GM21737 (cell line): ENCODE results near the gene SOCS1.
"Not testable (repeated sequence)": the region's sequence is repeated elsewhere in the genome, so short reads cannot be mapped to it uniquely, and the experiment has no call there.

Experiments
- ATAC-seq: cut with Tn5 transposase; IDR thresholded peaks from one replicate; pipeline ENCODE4 v1.9.1; 2021; ENCODE audit warnings: mild to moderate bottlenecking, moderate library complexity; ENCODE audit not compliant: unreplicated experiment

The SOCS1 gene

DNA sequence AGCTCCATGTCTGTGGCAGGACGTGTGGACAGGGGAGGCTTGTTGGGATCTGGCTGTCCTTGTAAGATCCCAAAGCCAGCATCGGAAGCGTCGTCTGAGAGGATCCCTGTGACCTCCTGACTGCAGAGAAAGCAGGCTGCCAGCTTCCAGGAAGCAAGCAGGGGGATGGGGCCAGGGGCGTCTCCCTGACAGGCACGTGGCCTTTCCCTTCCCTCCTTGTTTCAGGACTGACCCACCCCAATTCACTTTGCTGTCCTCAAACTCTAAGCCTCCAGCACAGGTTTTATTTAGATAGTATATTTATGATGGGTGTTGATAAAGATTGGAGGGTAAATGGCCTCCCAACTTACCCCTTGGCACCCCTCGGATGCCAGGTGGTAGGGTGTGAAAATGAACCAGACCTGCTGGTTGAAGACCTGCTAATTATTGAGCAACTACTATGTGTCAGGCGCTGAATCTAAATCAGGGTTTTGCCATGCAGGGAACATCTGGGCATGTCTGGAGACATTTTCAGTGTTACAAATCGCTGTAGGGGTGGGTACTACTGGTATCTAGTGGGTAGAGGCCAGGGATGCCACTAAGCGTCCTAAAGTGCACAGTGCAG is 24.5 kb downstream of the SOCS1 start:
- no peak for ATAC-seq

DNA sequence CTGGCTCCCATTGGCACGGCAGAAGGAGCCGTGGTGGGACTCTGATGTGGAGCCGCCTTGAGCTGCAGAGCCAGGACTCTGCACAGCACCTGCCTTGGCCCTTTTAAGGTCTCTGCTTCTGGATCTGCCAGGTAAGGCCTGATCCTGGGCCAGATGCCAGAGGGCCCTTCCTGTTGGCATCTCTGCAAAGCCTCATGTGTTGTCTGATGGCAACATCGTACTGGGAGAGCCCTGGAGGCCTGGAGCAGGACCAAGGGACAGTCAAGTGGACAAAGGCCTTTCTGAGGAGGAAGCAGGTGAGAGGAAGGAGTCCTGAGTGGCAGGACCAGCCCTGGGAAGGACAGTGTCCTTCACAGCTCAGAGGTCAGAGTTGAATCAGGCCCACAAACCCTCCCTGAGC is 26.1 kb downstream of the SOCS1 start:
- ATAC-seq: no peak

DNA sequence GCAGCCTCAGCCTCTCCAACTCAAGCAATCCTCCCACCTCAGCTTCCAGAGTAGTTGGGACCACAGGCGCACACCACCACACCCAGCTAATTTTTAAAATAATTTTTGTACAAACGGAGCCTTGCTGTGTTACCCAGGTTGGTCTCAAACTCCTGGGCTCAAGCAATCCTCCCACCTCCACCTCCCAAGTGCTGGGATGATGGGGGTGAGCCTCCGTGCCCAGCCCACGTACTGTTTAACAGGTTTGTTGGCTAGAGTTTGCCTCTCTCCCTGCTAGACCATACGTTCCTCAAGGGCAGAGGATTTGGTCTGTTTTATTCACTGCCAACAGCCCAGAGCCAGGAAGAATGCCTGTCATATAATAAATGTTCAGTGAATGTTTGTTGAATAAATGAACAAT is 26.6 kb downstream of the SOCS1 start:
- no peak for ATAC-seq

DNA sequence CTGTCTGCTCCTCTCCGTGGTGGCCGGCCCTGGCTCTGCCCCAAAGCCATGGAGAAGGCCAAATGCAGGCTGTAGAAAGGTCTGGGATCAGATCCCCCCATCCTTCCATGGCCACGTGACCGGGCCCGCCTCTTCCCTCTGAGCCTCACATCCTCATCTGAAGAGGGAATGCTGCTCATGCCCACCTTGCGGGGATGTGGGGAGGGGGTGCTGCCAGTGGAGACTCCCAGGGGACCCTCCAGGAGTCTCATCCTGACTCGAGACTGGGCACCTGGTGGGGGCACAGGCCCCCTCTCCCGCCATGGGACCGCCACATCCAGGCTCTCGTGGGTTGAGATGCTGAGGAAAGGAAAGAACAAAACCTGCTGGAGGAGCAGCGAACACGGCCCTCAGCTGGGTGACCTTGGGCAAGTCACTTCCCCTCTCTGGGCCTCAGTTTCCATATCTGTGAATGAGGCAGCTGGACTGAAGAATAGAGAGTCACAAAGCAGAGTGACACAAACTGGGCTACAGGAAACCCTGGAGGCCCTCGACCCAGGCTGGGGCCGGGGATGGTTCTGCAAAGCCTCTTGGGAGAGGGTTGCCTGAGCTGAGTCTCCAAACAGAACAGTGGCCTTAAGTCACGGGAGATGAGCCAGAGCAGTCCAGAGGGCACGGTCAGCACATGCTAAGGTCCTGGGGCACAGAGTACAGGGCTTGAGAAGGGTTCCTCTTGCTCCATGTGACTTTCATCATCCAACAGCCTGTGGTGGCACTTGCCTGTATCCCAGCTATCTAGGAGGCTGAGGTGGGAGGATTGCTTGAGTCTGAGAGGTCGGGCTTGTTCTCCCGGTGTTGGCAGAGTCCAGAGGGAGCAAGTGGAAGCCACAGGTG is 30.1 kb downstream of the SOCS1 start:
- ATAC-seq: peak; percentile 3

DNA sequence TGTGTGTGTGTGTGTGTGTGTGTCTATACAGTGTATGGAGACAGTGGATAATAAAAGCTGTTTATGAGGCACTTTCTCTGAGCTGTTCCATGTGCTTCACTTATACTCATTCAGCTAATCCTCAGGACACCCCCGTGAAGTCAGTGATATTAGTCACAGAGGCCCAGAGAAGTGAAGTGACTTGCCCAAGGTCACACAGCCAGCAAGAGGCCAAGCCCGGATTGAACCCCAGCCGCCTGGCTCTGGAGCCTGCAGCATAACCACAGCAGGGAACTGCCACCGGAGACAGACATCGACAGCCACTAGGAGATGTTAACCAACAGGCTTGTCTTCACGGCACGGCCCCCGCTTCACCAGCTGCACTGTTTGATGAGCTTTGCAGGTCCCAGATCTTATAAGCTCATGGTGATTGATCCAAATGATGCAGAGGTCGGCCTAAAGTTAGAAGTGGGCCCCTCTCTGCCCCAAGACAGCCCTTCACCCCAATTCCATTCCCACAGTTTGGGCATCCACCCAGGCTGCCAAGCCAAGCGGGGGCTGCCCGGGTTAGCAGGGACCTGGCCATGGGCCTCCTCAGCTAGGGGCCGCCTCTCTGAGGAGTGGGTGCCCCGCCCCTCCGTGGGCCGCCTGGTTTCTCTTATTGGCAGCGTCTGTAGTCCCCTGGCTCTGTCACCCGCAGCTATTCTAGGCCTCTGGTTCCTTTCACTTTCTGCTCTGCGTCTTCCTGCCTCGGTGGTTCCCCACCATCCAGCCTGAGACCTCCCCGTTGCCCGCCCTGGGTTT is 30.9 kb downstream of the SOCS1 start:
- peak; percentile 77 for ATAC-seq

DNA sequence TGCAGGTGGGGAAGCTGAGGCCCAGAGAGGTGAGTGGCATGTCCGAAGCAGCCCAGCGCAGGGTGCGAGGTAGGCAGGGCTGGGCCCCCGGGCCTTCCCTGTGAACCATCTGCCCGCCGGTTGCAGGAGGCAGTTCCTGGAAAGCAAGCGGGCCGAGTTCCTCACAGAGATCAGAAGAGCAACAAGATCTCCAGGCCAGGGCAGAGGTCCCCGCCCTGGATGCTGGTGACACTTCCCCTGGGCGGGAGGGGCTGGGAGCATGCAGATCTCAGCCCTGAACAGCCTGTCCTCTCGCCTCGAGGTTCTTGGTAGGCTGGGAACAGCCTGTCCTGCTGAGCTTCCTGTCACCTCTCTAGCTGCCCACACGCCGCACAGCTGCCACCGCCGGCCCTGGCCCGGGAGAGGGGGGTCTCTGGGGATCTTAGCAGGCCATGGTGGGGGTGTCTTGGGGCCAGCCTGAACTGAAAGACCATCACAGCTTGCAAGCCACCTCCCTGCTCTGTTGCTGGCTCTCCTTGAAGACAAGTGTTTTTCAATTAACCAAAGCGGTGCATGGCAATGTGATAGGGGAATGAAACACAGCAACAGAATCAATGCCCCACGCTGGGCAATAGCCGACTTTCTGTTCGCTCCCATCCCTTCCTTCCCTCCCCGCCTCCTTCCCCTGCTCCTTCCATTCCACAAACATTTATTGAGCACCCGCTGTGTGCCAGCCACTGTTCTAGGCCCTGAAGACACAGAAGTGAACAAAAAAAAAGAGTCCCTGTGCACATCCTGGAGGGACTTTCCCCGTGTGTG is 31.7 kb downstream of the SOCS1 start:
- peak; percentile 43 for ATAC-seq

DNA sequence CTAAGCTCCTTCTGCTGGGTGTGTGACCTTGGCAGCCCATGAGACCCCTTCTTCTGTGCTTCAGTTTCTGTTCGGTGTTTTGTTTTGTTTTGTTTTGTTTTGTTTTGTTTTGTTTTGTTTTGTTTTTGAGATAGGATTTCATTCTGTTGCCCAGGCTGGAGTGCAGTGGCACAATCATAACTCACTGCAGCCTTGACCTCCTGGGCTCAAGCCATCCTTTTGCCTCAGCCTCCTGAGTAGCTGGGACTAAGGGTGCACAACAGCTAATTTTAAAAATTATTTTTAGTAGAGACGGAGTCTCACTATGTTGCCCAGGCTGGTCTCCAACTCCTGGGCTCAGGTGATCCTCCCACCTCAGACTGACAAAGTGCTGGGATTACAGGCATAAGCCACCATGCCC is 35.5 kb downstream of the SOCS1 start:
- ATAC-seq: not testable (repeated sequence)

DNA sequence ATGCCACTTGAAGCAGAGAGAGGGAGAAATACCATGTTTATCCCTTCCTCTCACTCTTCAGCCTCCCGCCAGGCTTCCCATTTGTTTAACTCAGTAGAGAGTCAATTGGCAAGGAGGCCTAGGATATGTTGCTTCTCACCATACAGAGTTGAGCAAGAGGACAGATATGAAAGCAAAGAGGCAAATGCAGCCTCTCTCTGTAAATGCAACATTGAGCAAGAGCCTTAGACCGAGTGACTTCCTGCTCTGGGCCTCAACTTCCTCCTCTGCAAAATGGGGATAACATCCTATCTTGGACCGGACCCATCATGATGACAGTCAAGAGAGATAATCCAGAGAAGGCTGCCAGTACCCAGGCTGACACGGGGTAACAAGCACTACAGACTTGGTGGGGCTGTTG is 36.8 kb downstream of the SOCS1 start:
- ATAC-seq: no peak

DNA sequence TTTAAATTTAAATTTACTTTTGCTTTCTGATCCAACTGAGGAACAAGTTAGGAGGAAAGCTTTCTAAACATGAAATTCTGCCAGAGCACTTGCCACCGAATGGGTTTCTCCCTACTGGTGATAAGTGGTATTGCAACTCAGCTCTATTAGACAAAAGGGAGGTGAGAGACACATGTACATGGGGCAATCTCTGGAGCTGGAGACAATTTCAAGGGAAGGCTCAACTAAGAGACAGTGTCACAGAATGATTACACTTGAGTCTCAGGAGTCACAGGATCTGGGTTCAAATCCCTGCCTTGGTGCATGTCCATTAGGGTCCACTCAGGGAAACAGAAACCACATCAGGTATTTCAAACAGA is 37.4 kb downstream of the SOCS1 start:
- no peak for ATAC-seq

DNA sequence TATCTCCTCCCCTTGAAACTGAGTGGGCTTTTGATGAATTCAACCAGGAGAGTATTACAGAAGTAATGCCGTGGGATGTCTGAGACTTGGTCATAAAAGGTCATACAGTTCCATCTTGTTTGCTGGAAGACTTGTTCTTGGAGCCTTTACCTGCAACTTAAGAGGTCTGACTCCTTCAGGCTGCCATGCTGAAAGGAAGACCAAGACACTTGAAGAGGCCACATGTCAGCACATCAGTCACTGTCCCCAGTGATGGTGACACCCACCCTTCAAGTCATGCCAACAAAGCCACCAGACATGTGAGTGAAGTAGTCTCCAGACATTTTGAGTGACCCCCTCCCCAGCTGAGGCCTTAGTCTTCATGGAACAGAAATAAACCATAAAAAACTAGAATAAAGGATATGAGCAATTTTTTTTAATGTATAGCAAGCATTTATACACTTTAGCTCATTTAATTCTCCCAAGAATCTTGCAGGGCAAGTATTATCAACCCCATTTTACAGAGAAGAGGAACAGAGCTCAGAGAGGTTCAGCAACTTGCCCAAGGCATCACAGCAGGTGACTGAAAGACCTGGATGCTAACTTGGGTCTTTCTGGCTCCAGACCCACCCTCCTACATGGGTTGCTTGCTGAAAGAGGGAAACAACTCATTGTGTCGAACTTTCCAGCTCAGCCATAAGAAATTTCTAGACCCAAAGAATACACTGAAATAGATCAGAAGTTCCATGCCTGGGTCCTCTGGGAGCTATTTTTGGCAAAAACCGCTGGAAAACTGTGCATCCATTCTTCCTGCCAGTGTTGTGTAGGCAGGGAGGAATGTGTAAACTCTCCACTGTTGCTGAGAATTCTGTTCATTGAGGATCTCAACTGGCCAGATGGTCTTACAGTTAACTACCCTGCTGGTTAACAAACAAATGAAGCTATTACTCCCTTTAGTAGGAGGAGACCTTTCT is 38.1 kb downstream of the SOCS1 start:
- no peak for ATAC-seq

DNA sequence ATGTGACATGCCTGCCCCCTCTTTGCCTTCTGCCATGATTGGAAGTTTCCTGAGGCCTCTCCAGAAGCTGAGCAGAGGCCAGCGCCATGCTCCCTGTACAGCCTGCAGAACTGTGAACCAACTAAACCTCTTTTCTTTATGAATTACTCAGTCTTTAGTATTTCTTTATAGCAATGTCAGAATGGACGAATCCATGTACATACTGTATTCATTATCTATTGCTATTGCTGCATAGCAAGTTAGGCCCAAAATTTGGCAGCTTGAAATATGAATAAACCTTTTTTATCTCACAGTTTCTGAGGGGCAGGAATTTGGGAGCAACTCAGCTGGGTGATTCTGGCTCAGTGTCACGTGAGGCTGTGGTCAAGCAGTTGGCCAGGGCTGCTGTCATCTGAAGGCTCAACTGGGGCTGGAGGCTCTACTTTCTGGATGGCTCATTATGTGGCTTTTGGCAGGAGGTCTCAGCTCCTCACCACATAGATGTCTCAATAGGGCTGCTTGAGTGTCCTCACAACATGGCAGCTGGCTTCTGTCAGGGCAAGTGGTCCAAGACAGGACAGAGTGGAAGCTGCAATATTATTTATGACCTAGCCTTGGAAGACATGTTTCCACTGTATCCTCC is 40.0 kb downstream of the SOCS1 start:
- no peak for ATAC-seq

DNA sequence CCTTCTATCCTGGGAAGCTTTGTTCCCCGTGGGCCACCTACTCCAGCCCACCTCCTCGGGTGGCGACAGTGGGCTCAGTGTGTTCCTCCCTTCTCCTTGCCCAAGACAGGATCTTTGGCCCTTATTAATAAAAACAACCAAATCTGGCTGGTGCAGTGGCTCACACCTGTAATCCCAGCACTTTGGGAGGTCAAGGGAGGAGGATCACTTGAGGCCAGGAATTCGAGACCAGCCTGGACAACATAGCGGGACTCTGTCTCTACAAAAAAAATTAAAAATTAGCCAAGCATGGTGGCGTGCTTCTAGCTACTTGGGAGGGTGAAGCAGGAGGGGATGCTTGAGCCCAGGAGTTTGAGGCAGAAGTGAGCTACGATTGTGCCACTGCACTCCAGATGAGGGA is 42.2 kb downstream of the SOCS1 start:
- no peak for ATAC-seq

DNA sequence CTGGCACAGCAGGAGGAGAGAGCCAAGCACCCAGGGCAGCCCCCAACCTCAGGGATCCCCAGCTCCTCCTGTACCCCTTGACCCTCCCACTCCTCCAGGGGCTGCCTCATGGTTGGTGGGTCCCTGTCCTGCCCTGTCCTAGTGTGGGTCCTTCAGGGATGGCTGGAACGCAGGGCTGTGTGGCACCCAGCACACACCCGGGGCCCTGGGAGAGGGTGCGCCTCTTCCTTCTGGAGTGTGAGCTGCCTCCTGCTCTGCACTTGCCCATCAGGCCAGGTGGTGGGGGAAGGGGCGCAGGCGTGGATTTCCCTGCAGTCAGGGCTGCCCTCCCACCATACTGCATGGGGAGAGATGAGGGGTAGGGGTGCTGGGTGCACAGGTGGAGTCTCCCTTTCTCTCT is 42.6 kb downstream of the SOCS1 start:
- ATAC-seq: no peak

DNA sequence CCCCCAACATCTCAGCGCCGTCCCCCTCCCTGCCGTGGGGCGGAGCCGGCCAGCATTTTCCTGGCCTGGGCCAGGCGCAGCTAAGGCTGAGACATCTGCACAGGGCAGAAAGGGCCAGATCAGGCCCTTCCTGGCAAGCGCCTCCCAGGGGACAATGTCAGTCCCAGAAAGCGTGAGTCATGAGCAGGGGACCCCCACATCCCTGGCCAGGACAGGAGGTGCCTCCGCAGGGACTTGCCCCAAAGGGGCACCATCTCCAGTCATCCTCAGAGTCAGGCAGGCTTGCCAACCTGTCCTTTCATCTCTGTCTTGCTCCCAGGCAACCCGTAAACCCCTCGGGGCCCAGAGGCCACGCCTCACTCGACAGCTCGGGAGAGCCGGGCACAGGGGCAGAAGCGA is 43.2 kb downstream of the SOCS1 start:
- ATAC-seq: no peak

DNA sequence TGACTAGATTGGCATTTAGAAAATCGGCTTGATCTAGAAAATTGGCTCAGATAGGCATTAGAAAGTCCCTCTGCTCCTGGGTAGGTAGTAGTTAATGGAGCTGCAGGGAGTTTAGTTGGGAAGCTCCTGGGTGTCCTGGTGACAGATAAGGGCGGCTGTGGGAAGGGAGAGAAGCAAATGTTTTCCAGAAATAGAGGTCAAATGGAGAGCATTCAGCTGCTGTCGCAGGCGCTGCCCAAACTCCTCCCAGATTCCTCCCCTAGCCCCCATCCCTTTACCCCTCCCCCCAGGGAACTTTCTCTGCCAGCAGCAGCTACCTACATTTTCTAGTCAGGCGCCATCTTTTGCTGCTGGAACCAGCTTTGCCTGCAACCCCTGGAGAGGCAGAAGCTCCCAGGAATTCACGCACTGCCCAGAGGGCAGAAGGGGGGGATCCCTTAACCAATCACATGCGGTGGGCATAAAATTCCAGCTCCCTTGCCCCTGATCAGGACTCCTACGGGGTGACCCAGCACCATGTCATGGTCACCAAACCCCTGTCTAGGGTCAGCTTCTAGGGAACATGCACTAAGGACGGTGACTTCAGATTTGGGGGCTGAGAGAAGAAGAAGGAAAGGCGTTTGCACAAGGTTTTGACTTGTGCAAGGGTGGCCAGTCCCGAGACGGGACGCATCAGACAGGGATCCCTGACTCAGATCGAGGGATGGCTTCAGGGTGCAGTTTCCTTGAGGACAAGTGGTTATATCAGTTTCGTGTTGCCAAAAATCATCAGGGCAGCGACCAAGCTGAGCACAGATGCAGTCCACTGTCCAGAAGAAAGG is 43.8 kb downstream of the SOCS1 start:
- no peak for ATAC-seq

DNA sequence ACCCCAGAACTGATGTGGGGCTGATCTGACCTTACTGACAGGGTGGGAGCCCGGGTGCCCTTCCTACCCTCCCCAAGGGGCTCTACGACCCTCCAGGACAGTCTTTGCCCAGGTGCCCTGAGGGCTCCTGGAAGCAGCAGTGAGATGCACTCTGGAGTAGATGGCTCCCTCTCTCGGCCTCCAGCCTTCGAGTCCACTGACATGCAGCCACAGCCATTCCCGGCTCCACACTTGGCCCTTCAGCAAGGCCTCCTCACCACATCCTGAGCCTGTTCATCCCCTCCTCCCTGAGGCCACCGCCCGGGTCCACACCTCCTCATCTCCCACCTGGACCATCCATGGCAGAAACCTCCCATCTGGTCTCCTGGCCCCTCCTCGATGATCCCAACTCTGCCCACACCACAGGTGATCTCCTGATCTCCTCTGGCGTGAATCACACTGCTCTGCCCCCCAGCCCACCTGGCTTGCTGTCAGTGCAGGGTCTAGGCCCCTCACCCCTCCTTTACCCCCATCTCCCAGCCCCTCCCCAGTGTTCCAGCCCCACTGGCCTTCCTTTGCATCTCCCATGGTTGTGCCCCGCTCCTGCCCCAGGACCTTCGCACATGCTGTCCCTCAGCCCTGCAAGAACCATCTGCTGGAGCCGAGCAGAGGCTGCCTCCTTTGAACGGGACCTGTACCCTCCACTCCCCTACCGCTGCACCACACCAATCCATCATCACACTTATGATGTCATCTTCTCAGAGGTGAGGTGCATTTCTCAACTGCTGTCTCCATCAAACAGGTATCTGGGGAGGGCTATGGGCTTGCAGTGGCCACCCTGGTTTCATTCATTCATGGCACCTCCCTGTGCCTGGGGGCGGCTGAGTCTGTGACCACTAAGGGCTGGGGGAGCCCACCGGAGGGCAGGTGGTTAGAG is 44.7 kb downstream of the SOCS1 start:
- ATAC-seq: no peak

DNA sequence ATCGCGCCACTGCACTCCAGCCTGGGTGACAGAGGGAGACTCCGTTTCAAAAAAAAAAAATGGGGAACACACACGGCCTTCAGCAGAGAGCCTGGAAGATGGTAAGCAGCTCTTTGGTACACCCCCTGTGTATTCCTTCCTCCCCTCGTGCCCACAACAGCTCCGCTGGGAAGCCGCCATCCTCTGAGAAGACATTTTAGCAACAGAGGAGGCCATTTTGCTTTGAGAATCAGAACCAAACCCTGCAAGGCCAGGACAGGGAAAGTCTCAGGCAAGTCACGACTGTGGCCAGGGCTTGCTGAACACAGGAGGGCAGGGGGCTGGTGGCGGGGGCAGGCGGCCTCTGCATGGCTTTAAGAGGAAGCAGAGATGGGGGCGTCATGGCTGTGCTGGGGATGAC is 45.7 kb downstream of the SOCS1 start:
- ATAC-seq: no peak
